Osteoblast (primary cell): ENCODE measurements around the gene LTBP1. TPM values are rescaled to one million over a fixed set of nuclear protein-coding genes. Genes with fewer than 3 reads are reported as not detected.

Experiments used
- DNase-seq: peaks from one replicate; pipeline ENCODE4 v3.0.0; 2011; ENCODE audit warnings: low spot score, mixed read lengths; ENCODE audit not compliant: insufficient read length; ENCODE audit errors: missing footprints
- H2AFZ ChIP-seq: 2 replicates; pipeline ENCODE4 v1.6.0; 2011; ENCODE audit warnings: mild to moderate bottlenecking, low read length
- H3K27ac ChIP-seq: 2 replicates; pipeline ENCODE4 v1.5.1; 2011; ENCODE audit warnings: mild to moderate bottlenecking, low read depth, low read length, moderate library complexity
- H3K27me3 ChIP-seq: 2 replicates; pipeline ENCODE4 v1.6.0; 2012; ENCODE audit warnings: mild to moderate bottlenecking, control low read depth, inconsistent platforms, low read length, moderate library complexity; ENCODE audit not compliant: insufficient read depth
- H3K36me3 ChIP-seq: 2 replicates; pipeline ENCODE4 v1.5.1; 2011; ENCODE audit warnings: mild to moderate bottlenecking, low read length, control low read depth, moderate library complexity; ENCODE audit not compliant: insufficient read depth
- H3K4me1 ChIP-seq: 2 replicates; pipeline ENCODE4 v1.5.1; 2011; ENCODE audit warnings: mild to moderate bottlenecking, low read length, control low read depth, moderate library complexity; ENCODE audit not compliant: insufficient read depth
- H3K4me2 ChIP-seq: 2 replicates; pipeline ENCODE4 v1.6.0; 2011; ENCODE audit warnings: mild to moderate bottlenecking, low read length; ENCODE audit not compliant: insufficient read depth
- H3K4me3 ChIP-seq: fragments of 200-600 bp; sonication (generic); 3 replicates; pipeline ENCODE4 v1.5.1; 2012; ENCODE audit warnings: mild to moderate bottlenecking, low read length, inconsistent platforms; ENCODE audit not compliant: insufficient read depth
- H3K79me2 ChIP-seq: 2 replicates; pipeline ENCODE4 v1.6.0; 2012; ENCODE audit warnings: mild to moderate bottlenecking, low read length, control low read depth, inconsistent platforms; ENCODE audit not compliant: insufficient read depth
- H3K9me3 ChIP-seq: 2 replicates; pipeline ENCODE4 v1.5.1; 2011; ENCODE audit warnings: low read depth, low read length, control low read depth
- H4K20me1 ChIP-seq: 2 replicates; pipeline ENCODE4 v1.6.0; 2012; ENCODE audit warnings: mild to moderate bottlenecking, low read length, control low read depth; ENCODE audit not compliant: insufficient read depth
- CTCF ChIP-seq: IDR thresholded peaks from 2 replicates; pipeline ENCODE4 v1.5.1; 2011; ENCODE audit warnings: mild to moderate bottlenecking, low read depth, low read length, moderate library complexity; ENCODE audit errors: extremely low read depth
- total RNA-seq: library from RNA; depleted of rRNA; stranded (reverse); fragments of >200 nt; gene quantifications from 2 replicates; pipeline ENCODE4 v1.2.3, GENCODE V29; 2012

The LTBP1 gene
- total RNA-seq, 1 donor, result 224 TPM

GRCh38 chr2:33024758-33025157 is 78.0 kb downstream of the LTBP1 start:
- no peak for DNase-seq
- Histone ChIP-seq H3K27me3 (no peaks in the 10 kb centered on the region), H3K36me3 (no peaks in the 10 kb centered on the region), H3K4me2 (no peak overlapping the region), H4K20me1 (no peaks in the 10 kb centered on the region), H2AFZ (no peak overlapping the region), H3K4me1 (peaks cover 29% of the 10 kb centered on the region), H3K4me3 (no peak overlapping the region), H3K27ac (no peak overlapping the region), H3K9me3 (peaks cover 4% of the 10 kb centered on the region), H3K79me2 (no peaks in the 10 kb centered on the region)
- TF ChIP-seq CTCF, result no peak

GRCh38 chr2:33029459-33029858 is 82.7 kb downstream of the LTBP1 start:
- Histone ChIP-seq H3K4me2 (no peak overlapping the region), H4K20me1 (no peaks in the 10 kb centered on the region)

GRCh38 chr2:33029926-33030325 is 83.2 kb downstream of the LTBP1 start:
- H3K4me1 ChIP-seq, result peaks cover 6% of the 10 kb centered on the region
- H2AFZ ChIP-seq, result no peak overlapping the region
- H3K36me3 ChIP-seq, result no peaks in the 10 kb centered on the region
- H3K9me3 ChIP-seq, result peaks cover 1% of the 10 kb centered on the region
- no peak overlapping the region for H3K27ac ChIP-seq
- H3K27me3 ChIP-seq, result no peaks in the 10 kb centered on the region
- H4K20me1 ChIP-seq, result no peaks in the 10 kb centered on the region
- no peak overlapping the region for H3K4me2 ChIP-seq
- H3K79me2 ChIP-seq, result no peaks in the 10 kb centered on the region
- no peak overlapping the region for H3K4me3 ChIP-seq
- no peak for DNase-seq
- no peak for TF ChIP-seq CTCF

More at GRCh38 chr2:33029459-33029858, 82.7 kb downstream of the LTBP1 start:
- H3K9me3 ChIP-seq, result peaks cover 4% of the 10 kb centered on the region
- H2AFZ ChIP-seq, result no peak overlapping the region
- H3K4me3 ChIP-seq, result no peak overlapping the region
- H3K79me2 ChIP-seq, result no peaks in the 10 kb centered on the region
- TF ChIP-seq CTCF, result no peak
- peaks cover 4% of the 10 kb centered on the region for H3K4me1 ChIP-seq
- no peak for DNase-seq
- no peaks in the 10 kb centered on the region for H3K27me3 ChIP-seq
- H3K27ac ChIP-seq, result no peak overlapping the region
- no peaks in the 10 kb centered on the region for H3K36me3 ChIP-seq

GRCh38 chr2:33030326-33030725 is 83.6 kb downstream of the LTBP1 start:
- no peak for TF ChIP-seq CTCF
- no peaks in the 10 kb centered on the region for H3K9me3 ChIP-seq
- no peaks in the 10 kb centered on the region for H3K36me3 ChIP-seq
- peaks cover 7% of the 10 kb centered on the region for H3K4me1 ChIP-seq
- no peaks in the 10 kb centered on the region for H3K79me2 ChIP-seq
- no peak overlapping the region for H3K4me2 ChIP-seq
- H2AFZ ChIP-seq, result no peak overlapping the region
- no peak for DNase-seq
- H3K4me3 ChIP-seq, result no peak overlapping the region
- no peaks in the 10 kb centered on the region for H3K27me3 ChIP-seq
- H4K20me1 ChIP-seq, result no peaks in the 10 kb centered on the region
- H3K27ac ChIP-seq, result no peak overlapping the region
